Left colon (tissue), 2 donors: ENCODE measurements around the gene LNPK. TPM values are rescaled to one million over a fixed set of nuclear protein-coding genes. Genes with fewer than 3 reads are reported as not detected.
"Not testable (repeated sequence)": the region's sequence is repeated elsewhere in the genome, so short reads cannot be mapped to it uniquely, and the experiment has no call there.

Experiments
- ATAC-seq: fragments of 200-7000 bp; cut with Tn5 transposase; one replicate; pipeline ENCODE4 v1.9.1; 2020; ENCODE audit warnings: mild to moderate bottlenecking, moderate library complexity
- DNase-seq, 2 donors: peaks; one replicate each; pipeline ENCODE4 v3.0.0-alpha.2; 2020
- intact Hi-C, 2 donors: fragments of 100-400 bp; cut with DNase I in 1 of 2; cut with micrococcal nuclease in 1 of 2; formaldehyde crosslinking; loops; one replicate each; pipeline versions ENCODE4 v1.11.2 to v1.14.0; 2022; cut with DNase I, micrococcal nuclease
- long read RNA-seq: library from polyadenylated mRNA; unstranded; transcript quantifications from one replicate; pipeline ENCODE4 v2.0.0, GENCODE V29; 2021
- total RNA-seq, 2 donors: library from RNA; stranded (reverse); fragmentation: NEBNext Ultra II Directional; extraction: Animal tissue kit (Norgen Biotek cat#: 25700); gene quantifications; one replicate each; pipeline ENCODE4 v1.2.1, GENCODE V29; 2021
- donor health status: DM: no; HTN: no; CAD: no.
- donor health status: DM: yes; HTN: yes; CAD: no.

LNPK gene
- 10 to 100 TPM; 41.5 to 41.9 TPM for total RNA-seq
- long read RNA-seq, full-length matches to known transcripts: 13 of 32 reads
- long read RNA-seq, partial matches to known transcripts: 2 of 32 reads
- long read RNA-seq, other reads (novel, unspliced or antisense): 17 of 32 reads

GRCh38 chr2:176001916-176002687 lies at the start of gene LNPK:
Gene LNPK (minus strand): TSS chr2:176002267. CDS start chr2:175995584, 6,683 bp downstream.
- DNase-seq (peak; percentile 93 to 96), ATAC-seq (peak; percentile 93)

GRCh38 chr2:176039375-176039774 lies 37.3 kb upstream of the LNPK start:
- DNase-seq: no peak
- ATAC-seq: no peak
- intact Hi-C loops: no loop called here

More at GRCh38 chr2:176001916-176002687, at the start of gene LNPK:
- intact Hi-C loops: no loop called here

GRCh38 chr2:176038694-176039093 lies 36.6 kb upstream of the LNPK start:
- ATAC-seq (no peak), DNase-seq (no peak)
- intact Hi-C loops: no loop called here

GRCh38 chr2:176035013-176035691 lies 33.1 kb upstream of the LNPK start:
- ATAC-seq (no peak), DNase-seq (no peak)
- intact Hi-C loops: no loop called here

DNA sequence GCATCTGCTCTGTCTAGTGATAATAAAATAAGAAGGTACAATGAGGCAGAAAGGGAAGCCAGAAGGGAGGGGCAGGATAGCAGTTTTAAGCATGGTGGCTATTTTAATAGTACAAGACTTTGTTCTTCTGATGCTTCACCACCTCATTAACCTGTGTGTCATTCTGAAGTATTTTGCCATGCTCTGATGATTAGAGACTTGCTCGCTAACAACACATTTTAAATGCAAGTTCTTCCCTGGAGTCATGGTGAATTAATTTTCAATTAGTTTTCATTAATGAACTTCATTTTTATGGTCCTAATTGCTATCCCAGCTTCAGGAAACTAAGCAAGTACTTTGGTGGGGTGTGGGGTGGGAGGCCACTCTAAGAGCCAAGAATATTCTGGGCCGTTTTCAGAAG lies 25.7 kb upstream of the LNPK start:
- intact Hi-C loops: no loop called here
- ATAC-seq (no peak), DNase-seq (no peak)

GRCh38 chr2:176025932-176026331 lies 23.9 kb upstream of the LNPK start:
- ATAC-seq (no peak), DNase-seq (no peak)
- intact Hi-C loops: no loop called here

DNA sequence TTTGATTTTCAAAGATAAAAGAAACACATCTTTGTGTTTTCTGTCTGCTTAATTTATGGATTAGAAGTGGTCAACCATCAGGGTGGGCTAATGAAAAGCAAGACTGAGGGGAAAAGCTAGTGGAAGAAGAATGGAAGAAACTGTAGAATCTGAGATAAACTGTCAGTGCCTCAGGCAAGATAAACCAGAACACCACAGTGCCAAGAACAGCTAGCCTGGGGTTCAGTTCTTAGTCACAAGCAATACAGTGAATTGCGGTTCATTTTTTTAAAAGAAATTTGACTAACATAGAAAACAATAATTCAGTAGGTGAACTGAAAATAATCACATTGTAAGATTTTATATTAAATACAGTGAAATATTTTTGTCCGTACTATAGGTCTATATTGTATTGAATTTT lies 22.0 kb upstream of the LNPK start:
- intact Hi-C loops: no loop called here
- ATAC-seq (no peak), DNase-seq (no peak)

GRCh38 chr2:176022048-176022447 lies 20.0 kb upstream of the LNPK start:
- DNase-seq: no peak
- no peak for ATAC-seq
- intact Hi-C loops: no loop called here

DNA sequence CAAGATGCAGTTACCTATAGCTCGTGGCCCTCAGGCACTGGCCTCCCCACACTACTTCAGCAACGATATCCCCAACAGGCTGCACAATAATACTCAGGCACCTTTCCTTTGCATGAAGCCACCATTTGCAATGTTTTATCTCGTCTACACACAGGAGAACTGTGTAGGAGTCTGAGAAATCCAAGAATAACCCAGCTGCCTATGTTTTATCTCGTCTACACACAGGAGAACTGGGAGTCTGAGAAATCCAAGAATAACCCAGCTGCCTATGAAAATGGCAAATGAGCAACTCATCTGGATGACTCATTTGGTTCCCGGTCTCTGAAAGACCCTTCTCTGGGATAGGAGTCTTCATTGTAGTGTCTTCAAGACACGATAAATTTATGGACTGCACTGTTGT lies 18.3 kb upstream of the LNPK start:
- no peak for DNase-seq
- intact Hi-C loops: no loop called here
- no peak for ATAC-seq

DNA sequence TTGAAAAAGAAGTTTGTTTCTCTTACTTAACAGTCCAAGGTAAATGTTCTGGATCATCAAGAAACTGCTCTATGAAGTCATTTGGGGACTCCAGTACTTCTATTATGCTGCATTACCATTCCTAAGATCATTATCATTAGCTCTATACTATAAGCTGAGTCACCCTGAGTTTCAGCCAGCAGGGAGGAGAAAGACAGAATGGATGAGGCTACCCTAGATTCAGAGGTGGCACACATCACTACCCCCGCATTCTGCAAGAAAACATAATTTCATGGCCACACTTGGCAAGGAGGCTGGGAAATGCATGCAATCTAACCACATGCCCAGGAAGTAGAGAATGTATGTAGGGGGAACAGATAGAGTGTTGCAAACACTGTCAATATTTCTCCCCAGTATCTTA lies 16.6 kb upstream of the LNPK start:
- intact Hi-C loops: no loop called here
- no peak for DNase-seq
- ATAC-seq: no peak

DNA sequence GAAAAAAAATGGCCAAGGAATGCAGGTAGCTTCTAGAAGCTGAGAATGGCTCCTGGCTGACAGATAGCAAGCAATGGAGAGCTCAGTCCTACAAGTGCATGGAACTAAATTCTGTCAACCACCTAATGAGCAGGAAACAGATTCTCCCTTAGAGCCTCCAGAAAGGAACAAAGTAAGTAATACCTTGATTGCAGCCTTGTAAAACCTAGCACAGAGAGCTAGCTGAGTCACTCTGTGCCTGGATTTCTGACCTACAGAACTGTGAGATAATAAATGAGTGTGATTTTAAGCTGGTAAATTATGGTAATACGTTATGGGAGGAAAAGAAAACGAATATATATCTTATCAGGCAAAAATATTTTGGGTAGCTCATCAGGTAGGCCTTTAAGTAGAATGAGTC lies 7.4 kb upstream of the LNPK start:
- peak; percentile 84 for ATAC-seq
- intact Hi-C loops: no loop called here
- no peak for DNase-seq

- ATAC-seq (no peak), DNase-seq (no peak)
- intact Hi-C loops: no loop called here
These were observed 2.9 kb upstream of the LNPK start for GRCh38 chr2:176004934-176005333.

DNA sequence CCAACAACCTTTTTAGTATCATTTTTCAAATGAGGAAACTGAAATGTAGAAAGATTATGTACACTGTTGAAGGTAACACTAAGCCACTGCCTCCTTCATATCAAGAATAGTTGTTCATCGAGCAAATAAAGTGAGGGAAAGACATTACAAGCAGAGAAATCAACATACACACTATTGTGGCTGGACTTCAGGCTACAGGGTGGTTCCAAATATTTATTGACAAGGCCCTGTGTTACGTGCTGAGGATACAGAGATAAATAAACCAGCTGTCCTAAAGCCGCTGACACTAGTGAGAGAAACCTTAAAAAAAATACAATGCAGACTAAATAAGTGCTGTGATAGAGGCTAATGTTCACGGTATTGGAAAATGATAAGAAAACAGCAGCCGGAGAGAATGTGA lies 1.9 kb upstream of the LNPK start:
- intact Hi-C loops: no loop called here
- DNase-seq: no peak

DNA sequence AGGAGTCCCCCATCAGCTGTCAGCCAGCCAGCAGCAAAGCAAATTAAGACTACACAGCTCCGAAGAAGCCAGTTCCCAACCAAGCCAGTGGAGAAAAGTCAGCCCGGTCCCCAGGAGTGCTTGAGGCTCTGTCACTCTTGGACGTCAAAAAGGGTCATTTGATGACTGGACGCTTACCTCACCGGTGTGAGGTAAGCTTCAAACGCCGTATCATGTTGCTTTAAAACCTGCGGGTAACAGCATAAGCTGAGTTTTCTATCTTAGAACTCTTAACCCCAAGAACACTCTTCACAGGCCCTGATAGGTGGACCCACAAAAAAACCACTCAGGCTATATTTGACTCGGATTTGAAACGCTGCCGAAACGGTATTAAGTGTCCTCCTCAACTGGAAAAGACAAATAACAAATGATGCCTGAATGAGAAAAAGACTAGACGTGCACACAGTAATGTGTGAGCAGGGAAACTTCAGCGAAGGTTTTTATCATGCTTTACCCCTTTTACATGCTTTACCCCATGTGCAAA lies 682 bp upstream of the LNPK start:
- peak; percentile 16 for ATAC-seq
- DNase-seq: peak; percentile 30 to 40
- intact Hi-C loops: no loop called here

More for the DNA sequence above, 1.9 kb upstream of the LNPK start:
- ATAC-seq: no peak

DNA sequence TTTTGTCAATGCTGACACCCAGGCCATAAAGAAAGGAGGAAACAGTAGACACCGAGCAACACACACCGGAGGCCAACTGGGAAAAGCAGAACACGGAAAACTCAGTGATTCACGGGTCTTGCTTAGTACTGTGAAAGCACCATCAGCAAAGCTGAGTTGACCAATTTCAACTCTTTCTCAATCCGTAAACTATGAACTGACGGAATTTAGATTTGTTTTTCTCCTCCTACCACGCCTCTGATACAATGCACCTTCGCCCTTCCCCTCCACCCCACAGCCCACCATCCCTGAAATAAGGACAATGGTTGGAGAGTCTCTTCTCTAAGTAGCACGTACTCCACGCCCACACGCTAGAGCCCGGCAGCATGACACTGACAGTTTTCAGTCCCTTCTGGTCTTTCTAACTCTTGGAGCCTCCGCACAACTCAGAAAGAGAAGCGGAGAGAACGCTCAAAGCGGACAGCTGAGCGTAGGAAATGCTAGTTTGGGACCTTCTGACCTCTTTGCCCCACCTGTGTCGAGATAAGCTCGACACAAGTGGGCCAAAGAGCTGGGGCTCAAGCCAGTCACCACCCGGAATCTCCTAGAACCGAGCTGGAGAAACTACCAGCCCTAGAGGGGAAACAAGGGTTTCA lies 669 bp downstream of the LNPK start:
- peak; percentile 36 to 62 for DNase-seq
- intact Hi-C loops: no loop called here
- peak; percentile 52 for ATAC-seq

DNA sequence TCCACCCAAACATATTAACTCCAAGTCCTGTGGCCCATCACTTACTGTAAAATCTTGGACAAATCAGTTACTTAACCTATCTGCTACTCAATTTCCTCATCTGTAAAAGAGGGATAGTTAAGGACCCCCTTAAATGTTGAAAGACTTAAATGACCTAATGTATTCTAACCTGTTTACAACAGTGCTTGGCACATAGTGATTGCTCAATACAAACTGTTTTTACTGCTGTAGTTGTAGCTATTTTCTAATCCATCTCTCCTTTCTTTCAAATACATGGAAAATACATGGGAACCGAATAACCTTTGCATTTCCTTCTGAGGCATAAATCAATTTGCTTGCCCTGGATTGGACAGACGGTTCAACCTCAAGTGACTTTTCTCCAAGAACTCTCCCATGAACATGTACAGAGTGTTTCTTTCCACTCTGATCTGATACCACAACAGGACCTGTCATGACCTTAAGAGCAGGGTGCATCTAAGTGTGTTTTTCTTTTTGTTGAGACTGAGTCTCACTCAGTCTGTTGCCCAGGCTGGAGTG lies 2.7 kb downstream of the LNPK start:
- ATAC-seq (no peak), DNase-seq (no peak)
- intact Hi-C loops: no loop called here

GRCh38 chr2:175990099-175990498 lies 12.0 kb downstream of the LNPK start:
- intact Hi-C loops: no loop called here
- ATAC-seq (no peak), DNase-seq (no peak)

GRCh38 chr2:175987126-175987525 lies 14.9 kb downstream of the LNPK start:
- ATAC-seq, intact Hi-C loops, DNase-seq: not testable (repeated sequence)

GRCh38 chr2:175984846-175985245 lies 17.2 kb downstream of the LNPK start:
- intact Hi-C loops: no loop called here
- no peak for DNase-seq
- no peak for ATAC-seq
